Measurements from ENCODE around the gene UBL4B.

DNA sequence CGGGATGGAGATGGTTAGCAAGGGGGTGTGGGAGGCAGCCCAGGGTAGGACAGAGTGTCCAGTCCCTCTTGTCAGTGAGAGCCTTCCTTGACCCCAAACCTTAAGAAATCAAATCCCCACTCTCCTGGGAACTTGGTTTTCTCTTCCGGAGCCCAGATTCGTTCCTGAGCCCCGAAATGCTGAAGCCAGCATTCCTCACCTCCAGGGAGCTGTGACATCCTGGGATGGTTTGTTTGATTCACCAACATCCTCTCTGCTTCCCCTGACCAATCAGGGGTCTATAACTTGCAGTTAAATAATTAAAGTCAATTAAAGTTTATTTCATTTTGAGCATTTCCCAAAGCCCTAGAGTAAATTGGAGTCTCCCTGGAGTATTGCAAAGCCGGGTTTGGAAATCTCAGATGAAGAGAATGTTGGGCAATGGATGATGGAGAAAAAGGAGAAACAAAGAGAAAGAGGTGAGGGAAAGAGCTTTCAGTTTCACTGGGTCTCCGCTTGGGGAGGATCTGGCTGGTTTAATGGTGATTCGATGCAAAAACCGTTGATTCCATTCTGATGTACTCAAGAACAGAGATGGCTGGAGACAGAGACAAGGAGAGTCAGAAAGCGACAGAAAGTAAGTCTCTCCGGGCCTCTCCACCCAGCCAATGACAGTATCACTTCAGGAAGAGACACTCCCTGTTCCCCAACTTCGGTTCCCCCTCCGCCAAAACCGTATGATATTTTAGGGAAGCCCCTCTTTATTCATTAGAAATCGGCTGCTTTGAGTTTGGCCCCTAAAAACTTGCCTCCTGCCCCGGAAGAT, 29.0 kb upstream of the UBL4B start:
- no peak for TF ChIP-seq EZH2 (IDR thresholded peaks at IDR 0.05; ENCODE audit: low read length)
- TF ChIP-seq, protein P1, sequence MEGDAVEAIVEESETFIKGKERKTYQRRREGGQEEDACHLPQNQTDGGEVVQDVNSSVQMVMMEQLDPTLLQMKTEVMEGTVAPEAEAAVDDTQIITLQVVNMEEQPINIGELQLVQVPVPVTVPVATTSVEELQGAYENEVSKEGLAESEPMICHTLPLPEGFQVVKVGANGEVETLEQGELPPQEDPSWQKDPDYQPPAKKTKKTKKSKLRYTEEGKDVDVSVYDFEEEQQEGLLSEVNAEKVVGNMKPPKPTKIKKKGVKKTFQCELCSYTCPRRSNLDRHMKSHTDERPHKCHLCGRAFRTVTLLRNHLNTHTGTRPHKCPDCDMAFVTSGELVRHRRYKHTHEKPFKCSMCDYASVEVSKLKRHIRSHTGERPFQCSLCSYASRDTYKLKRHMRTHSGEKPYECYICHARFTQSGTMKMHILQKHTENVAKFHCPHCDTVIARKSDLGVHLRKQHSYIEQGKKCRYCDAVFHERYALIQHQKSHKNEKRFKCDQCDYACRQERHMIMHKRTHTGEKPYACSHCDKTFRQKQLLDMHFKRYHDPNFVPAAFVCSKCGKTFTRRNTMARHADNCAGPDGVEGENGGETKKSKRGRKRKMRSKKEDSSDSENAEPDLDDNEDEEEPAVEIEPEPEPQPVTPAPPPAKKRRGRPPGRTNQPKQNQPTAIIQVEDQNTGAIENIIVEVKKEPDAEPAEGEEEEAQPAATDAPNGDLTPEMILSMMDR (optimal IDR thresholded peaks at IDR 0.05 in 1 of 3, IDR thresholded peaks at IDR 0.05 in 1 of 3, conservative IDR thresholded peaks at IDR 0.05 in 1 of 3; ENCODE audit: extremely low read depth in 1 of 3, insufficient read depth in 2 of 3, low read length in 3 of 3), result no peak

Measured in keratinocyte (primary cell).